ENCODE data around the gene HES2. TPM values are rescaled to one million over a fixed set of nuclear protein-coding genes. Genes with fewer than 3 reads are reported as not detected.

The HES2 gene
- total and polyA plus RNA-seq, 2 of the 4 experiments (the other 2 are of a cell fraction), result not detected

DNA sequence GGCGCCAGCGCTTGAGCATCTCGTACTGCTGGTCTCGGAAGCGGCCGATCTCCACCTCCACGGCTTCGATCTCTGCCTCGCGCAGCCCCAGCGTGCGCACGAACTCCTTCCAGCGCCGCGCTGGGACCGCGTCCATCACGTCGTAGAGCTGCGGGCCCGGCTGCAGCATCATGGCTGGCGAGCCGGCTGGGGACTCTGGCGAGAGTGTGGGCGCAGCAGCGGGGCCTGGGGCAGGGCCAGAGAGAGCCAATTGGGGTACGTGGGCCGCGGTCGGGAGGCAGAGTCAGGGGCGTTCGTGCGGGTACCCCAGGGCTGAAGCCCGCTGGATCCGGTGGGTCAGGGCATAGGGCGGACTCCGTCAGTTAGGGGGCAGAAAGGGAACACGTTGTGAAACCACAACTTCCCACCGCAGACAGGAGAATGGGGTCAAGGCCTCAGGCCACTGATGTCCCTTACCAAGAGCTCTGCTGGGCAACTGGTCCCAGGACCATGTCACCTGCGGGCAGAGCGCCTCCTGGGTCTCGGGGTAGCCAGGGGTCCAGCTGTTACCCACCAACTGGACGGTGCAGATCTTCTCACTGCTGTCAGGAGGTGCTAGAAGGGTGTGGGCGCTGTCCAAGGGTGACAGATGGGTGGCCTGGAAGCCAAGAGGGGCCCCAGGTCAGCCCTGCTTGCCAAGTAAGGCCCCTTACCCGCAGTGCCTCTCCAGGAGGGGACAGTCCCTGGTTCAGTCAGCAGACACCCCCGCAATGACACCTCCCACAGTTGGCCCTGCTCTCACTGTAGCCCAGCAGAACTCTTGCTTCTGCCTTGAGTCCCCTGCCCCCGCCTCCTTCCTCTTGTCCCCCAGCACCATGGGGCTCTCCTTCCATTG lies 42.1 kb upstream of the HES2 start:
- H3K4me3 ChIP-seq (ENCODE audit: insufficient read depth, low read depth, low read length), result no peak overlapping the region
- no peaks in the 10 kb centered on the region for H3K4me1 ChIP-seq (ENCODE audit: control insufficient read depth, insufficient read depth, low read length)
- no peak overlapping the region for H2AK5ac ChIP-seq (ENCODE audit: low read depth, low read length)
- peaks cover 21% of the 10 kb centered on the region for H3K27me3 ChIP-seq (ENCODE audit: control insufficient read depth, insufficient read depth, low read length)
- ChIA-PET CTCF (interaction anchor here (0.7 kb wide), 1 partner anchor 23 kb away, joined by 3 read pairs; no protein-coding TSS in a partner anchor), POLR2A (ENCODE audit: unreplicated experiment) (no interaction called here)
- no peak overlapping the region for H2BK120ac ChIP-seq (ENCODE audit: low read depth, low read length)
- H4K8ac ChIP-seq (ENCODE audit: low read depth in 2 of 2, low read length in 2 of 2), result no peak overlapping the region
- dilution Hi-C loops (cut with HindIII; ENCODE audit: low sequenced_read_pairs, unreplicated experiment), result no loop called here
- H3K14ac ChIP-seq (replicated peaks; ENCODE audit: low read depth, low read length), result no peak overlapping the region
- H4K20me1 ChIP-seq (ENCODE audit: insufficient read depth, low read length), result no peaks in the 10 kb centered on the region
- BruUV-seq (replicated peaks), result no TSS peak
- 87% methylated on average over 38 of the region's 48 CpGs; no CpG with 5 or more reads in 1 of the 2 experiments for WGBS, 2 experiments (ENCODE audit: extremely low coverage in 2 of 2, insufficient read length in 1 of 2)
- no peaks in the 10 kb centered on the region for H3K9me1 ChIP-seq (ENCODE audit: insufficient read depth, low read length)
- no peak overlapping the region for H2BK20ac ChIP-seq (ENCODE audit: low read depth, low read length)
- no peak overlapping the region for H4K91ac ChIP-seq (ENCODE audit: insufficient read depth, low read depth, low read length)
- TF ChIP-seq, protein P1, sequence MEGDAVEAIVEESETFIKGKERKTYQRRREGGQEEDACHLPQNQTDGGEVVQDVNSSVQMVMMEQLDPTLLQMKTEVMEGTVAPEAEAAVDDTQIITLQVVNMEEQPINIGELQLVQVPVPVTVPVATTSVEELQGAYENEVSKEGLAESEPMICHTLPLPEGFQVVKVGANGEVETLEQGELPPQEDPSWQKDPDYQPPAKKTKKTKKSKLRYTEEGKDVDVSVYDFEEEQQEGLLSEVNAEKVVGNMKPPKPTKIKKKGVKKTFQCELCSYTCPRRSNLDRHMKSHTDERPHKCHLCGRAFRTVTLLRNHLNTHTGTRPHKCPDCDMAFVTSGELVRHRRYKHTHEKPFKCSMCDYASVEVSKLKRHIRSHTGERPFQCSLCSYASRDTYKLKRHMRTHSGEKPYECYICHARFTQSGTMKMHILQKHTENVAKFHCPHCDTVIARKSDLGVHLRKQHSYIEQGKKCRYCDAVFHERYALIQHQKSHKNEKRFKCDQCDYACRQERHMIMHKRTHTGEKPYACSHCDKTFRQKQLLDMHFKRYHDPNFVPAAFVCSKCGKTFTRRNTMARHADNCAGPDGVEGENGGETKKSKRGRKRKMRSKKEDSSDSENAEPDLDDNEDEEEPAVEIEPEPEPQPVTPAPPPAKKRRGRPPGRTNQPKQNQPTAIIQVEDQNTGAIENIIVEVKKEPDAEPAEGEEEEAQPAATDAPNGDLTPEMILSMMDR (conservative IDR thresholded peaks at IDR 0.05; ENCODE audit: low read depth, low read length), result no peak
- TF ChIP-seq RFX5 (IDR thresholded peaks at IDR 0.05; ENCODE audit: low read depth, low read length), result no peak
- TF ChIP-seq, protein P2, sequence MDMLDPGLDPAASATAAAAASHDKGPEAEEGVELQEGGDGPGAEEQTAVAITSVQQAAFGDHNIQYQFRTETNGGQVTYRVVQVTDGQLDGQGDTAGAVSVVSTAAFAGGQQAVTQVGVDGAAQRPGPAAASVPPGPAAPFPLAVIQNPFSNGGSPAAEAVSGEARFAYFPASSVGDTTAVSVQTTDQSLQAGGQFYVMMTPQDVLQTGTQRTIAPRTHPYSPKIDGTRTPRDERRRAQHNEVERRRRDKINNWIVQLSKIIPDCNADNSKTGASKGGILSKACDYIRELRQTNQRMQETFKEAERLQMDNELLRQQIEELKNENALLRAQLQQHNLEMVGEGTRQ (IDR thresholded peaks at IDR 0.05; ENCODE audit: low read depth, low read length), result no peak
- no peak overlapping the region for H2AK9ac ChIP-seq (replicated peaks; ENCODE audit: low read depth, low read length, poor library complexity)
- H2AFZ ChIP-seq (replicated peaks; ENCODE audit: low read length, poor library complexity), result no peak overlapping the region
- no peaks in the 10 kb centered on the region for H3K79me1 ChIP-seq (ENCODE audit: low read depth in 1 of 2, low read length in 2 of 2)
- ATAC-seq (ENCODE audit: low read depth), result no peak
- in situ Hi-C loops (cut with MboI; ENCODE audit: low sequenced_read_pairs), result no loop called here
- no peak overlapping the region for H3K27ac ChIP-seq (ENCODE audit: insufficient read depth, low read length)
- H2BK15ac ChIP-seq (ENCODE audit: low read depth, low read length), result no peak overlapping the region
- no peaks in the 10 kb centered on the region for H3K9me3 ChIP-seq (ENCODE audit: control insufficient read depth, insufficient read depth, low read length)
- no peak for DNase-seq
- H3K18ac ChIP-seq (ENCODE audit: low read depth, low read length), result no peak overlapping the region
- H4K5ac ChIP-seq (ENCODE audit: low read depth, low read length), result no peak overlapping the region
- no peak overlapping the region for H3K4ac ChIP-seq (ENCODE audit: low read depth, low read length)
- no peak overlapping the region for H3K9ac ChIP-seq (ENCODE audit: low read depth, low read length)
- peaks cover 15% of the 10 kb centered on the region for H3K36me3 ChIP-seq (ENCODE audit: control insufficient read depth, insufficient read depth, low read length)
- H3K56ac ChIP-seq (ENCODE audit: extremely low read depth, insufficient read depth, low read length), result no peak overlapping the region
- no peak overlapping the region for H3K4me2 ChIP-seq (ENCODE audit: low read depth, low read length)
- intact Hi-C loops (cut with micrococcal nuclease), result no loop called here
- H3K23ac ChIP-seq (ENCODE audit: low read depth, low read length), result no peak overlapping the region
- no peak overlapping the region for H2BK5ac ChIP-seq (ENCODE audit: low read depth, low read length, poor library complexity, severe bottlenecking)
